ENCODE measurements around the gene RNF186. TPM values are rescaled to one million over a fixed set of nuclear protein-coding genes. Genes with fewer than 3 reads are reported as not detected.

The RNF186 gene
- total and polyA plus RNA-seq, 2 of the 13 experiments (the other 11 are each of a cell fraction or from before 2014, with no cell fraction given): 0.07 to 0.20 TPM

GRCh38 chr1:19800076-19800804, 14.8 kb downstream of the RNF186 start (continued):
- TF ChIP-seq, protein P1, sequence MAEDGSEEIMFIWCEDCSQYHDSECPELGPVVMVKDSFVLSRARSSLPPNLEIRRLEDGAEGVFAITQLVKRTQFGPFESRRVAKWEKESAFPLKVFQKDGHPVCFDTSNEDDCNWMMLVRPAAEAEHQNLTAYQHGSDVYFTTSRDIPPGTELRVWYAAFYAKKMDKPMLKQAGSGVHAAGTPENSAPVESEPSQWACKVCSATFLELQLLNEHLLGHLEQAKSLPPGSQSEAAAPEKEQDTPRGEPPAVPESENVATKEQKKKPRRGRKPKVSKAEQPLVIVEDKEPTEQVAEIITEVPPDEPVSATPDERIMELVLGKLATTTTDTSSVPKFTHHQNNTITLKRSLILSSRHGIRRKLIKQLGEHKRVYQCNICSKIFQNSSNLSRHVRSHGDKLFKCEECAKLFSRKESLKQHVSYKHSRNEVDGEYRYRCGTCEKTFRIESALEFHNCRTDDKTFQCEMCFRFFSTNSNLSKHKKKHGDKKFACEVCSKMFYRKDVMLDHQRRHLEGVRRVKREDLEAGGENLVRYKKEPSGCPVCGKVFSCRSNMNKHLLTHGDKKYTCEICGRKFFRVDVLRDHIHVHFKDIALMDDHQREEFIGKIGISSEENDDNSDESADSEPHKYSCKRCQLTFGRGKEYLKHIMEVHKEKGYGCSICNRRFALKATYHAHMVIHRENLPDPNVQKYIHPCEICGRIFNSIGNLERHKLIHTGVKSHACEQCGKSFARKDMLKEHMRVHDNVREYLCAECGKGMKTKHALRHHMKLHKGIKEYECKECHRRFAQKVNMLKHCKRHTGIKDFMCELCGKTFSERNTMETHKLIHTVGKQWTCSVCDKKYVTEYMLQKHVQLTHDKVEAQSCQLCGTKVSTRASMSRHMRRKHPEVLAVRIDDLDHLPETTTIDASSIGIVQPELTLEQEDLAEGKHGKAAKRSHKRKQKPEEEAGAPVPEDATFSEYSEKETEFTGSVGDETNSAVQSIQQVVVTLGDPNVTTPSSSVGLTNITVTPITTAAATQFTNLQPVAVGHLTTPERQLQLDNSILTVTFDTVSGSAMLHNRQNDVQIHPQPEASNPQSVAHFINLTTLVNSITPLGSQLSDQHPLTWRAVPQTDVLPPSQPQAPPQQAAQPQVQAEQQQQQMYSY (CRISPR knock-in tag; IDR thresholded peaks at IDR 0.05): no peak
- TF ChIP-seq RAD51 (IDR thresholded peaks at IDR 0.05; ENCODE audit: borderline replicate concordance) (no peak), ZBTB10 (CRISPR knock-in tag; IDR thresholded peaks at IDR 0.05; ENCODE audit: borderline replicate concordance) (0 out of 2 replicates have a peak, but pooled peaks have one; percentile 37), ZBTB20 (CRISPR knock-in tag; IDR thresholded peaks at IDR 0.05; ENCODE audit: borderline replicate concordance, low read depth) (no peak), ZNF766 (CRISPR knock-in tag; IDR thresholded peaks at IDR 0.05; ENCODE audit: borderline replicate concordance) (no peak), GABPB1 (CRISPR knock-in tag; IDR thresholded peaks at IDR 0.05) (no peak), SNAI1 (CRISPR knock-in tag; IDR thresholded peaks at IDR 0.05; ENCODE audit: borderline replicate concordance) (no peak), ZNF672 (CRISPR knock-in tag; IDR thresholded peaks at IDR 0.05) (no peak), MXD4 (CRISPR knock-in tag; IDR thresholded peaks at IDR 0.05) (no peak), RAD21 (CRISPR knock-in tag; IDR thresholded peaks at IDR 0.05) (no peak), ZNF724P (CRISPR knock-in tag; IDR thresholded peaks at IDR 0.05; ENCODE audit: borderline replicate concordance) (no peak), HMGA1 (CRISPR knock-in tag; conservative IDR thresholded peaks at IDR 0.05) (no peak), ARID4A (CRISPR knock-in tag; IDR thresholded peaks at IDR 0.05; ENCODE audit: borderline replicate concordance) (0 out of 2 replicates have a peak, but pooled peaks have one; percentile 18)
- TF ChIP-seq, protein P2, sequence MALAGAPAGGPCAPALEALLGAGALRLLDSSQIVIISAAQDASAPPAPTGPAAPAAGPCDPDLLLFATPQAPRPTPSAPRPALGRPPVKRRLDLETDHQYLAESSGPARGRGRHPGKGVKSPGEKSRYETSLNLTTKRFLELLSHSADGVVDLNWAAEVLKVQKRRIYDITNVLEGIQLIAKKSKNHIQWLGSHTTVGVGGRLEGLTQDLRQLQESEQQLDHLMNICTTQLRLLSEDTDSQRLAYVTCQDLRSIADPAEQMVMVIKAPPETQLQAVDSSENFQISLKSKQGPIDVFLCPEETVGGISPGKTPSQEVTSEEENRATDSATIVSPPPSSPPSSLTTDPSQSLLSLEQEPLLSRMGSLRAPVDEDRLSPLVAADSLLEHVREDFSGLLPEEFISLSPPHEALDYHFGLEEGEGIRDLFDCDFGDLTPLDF (CRISPR knock-in tag; IDR thresholded peaks at IDR 0.05): peak; percentile 48; the same call in 1 of the 2 replicates
- TF ChIP-seq, protein P3, sequence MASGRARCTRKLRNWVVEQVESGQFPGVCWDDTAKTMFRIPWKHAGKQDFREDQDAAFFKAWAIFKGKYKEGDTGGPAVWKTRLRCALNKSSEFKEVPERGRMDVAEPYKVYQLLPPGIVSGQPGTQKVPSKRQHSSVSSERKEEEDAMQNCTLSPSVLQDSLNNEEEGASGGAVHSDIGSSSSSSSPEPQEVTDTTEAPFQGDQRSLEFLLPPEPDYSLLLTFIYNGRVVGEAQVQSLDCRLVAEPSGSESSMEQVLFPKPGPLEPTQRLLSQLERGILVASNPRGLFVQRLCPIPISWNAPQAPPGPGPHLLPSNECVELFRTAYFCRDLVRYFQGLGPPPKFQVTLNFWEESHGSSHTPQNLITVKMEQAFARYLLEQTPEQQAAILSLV (CRISPR knock-in tag; IDR thresholded peaks at IDR 0.05; ENCODE audit: borderline replicate concordance): no peak

Measured in HepG2 (cell line).